Myocyte (in vitro differentiated cells): ENCODE data around the gene THADA. TPM values are rescaled to one million over a fixed set of nuclear protein-coding genes. Genes with fewer than 3 reads are reported as not detected.
A peak's percentile ranks its signal among the peaks of the same experiment; 100 is the strongest.

Experiments
- DNase-seq: peaks from one replicate; pipeline ENCODE4 v3.0.0-alpha.2; 2012; ENCODE audit warnings: low read depth
- total RNA-seq: library from RNA; depleted of rRNA; stranded (reverse); fragments of >200 nt; gene quantifications from 2 replicates; pipeline ENCODE4 v1.2.3, GENCODE V29; 2014

Gene THADA
- total RNA-seq, 1 donor from 2014 or later, result 16.9 TPM

GRCh38 chr2:43445781-43446180, 150.1 kb downstream of the THADA start:
- no peak for DNase-seq

- DNase-seq, result no peak
These were observed 150.7 kb downstream of the THADA start for GRCh38 chr2:43444989-43445645.

- DNase-seq, result no peak
These were observed 152.6 kb downstream of the THADA start for GRCh38 chr2:43443282-43443681.

- no peak for DNase-seq
These were observed 154.6 kb downstream of the THADA start for GRCh38 chr2:43441195-43441594.

- no peak for DNase-seq
These were observed 156.8 kb downstream of the THADA start for GRCh38 chr2:43438858-43439655.

GRCh38 chr2:43438342-43438741, 157.5 kb downstream of the THADA start:
- DNase-seq, result no peak

- DNase-seq, result no peak
These were observed 158.5 kb downstream of the THADA start for GRCh38 chr2:43437363-43437762.

GRCh38 chr2:43436431-43436830, 159.4 kb downstream of the THADA start:
- peak; percentile 80 for DNase-seq

GRCh38 chr2:43435746-43436145, 160.1 kb downstream of the THADA start:
- DNase-seq, result no peak

GRCh38 chr2:43430489-43430888, 165.3 kb downstream of the THADA start:
- no peak for DNase-seq

- DNase-seq, result no peak
These were observed 166.5 kb downstream of the THADA start for GRCh38 chr2:43429369-43429768.

- DNase-seq, result no peak
These were observed 168.8 kb downstream of the THADA start for GRCh38 chr2:43427032-43427424.

- DNase-seq, result peak; percentile 69
These were observed 169.4 kb downstream of the THADA start for GRCh38 chr2:43426305-43427031.

- DNase-seq, result no peak
These were observed 170.2 kb downstream of the THADA start for GRCh38 chr2:43425659-43426058.

GRCh38 chr2:43424262-43425207, 171.3 kb downstream of the THADA start:
- peak; percentile 31 for DNase-seq

GRCh38 chr2:43423941-43424261, 171.9 kb downstream of the THADA start:
- no peak for DNase-seq

- DNase-seq, result no peak
These were observed 174.6 kb downstream of the THADA start for GRCh38 chr2:43421194-43421593.

GRCh38 chr2:43420389-43420801, 175.4 kb downstream of the THADA start:
- DNase-seq, result no peak

- no peak for DNase-seq
These were observed 176.0 kb downstream of the THADA start for GRCh38 chr2:43419876-43420275.

GRCh38 chr2:43419243-43419642, 176.6 kb downstream of the THADA start:
- DNase-seq, result no peak

- no peak for DNase-seq
These were observed 177.2 kb downstream of the THADA start for GRCh38 chr2:43418680-43419079.
